22Rv1 (cell line): ENCODE measurements around the gene PCSK6.

Source experiments
- ZFX ChIP-seq: fragments of 450-650 bp; IDR thresholded peaks from 2 replicates; pipeline ENCODE4 v1.6.1; 2017; ENCODE audit warnings: antibody characterized with exemption, borderline replicate concordance
- TF ChIP-seq, protein P1 (sequence below): fragments of 450-650 bp; IDR thresholded peaks from 2 replicates; pipeline ENCODE4 v1.5.1; 2017; ENCODE audit warnings: mild to moderate bottlenecking

- TF ChIP-seq, protein P1, sequence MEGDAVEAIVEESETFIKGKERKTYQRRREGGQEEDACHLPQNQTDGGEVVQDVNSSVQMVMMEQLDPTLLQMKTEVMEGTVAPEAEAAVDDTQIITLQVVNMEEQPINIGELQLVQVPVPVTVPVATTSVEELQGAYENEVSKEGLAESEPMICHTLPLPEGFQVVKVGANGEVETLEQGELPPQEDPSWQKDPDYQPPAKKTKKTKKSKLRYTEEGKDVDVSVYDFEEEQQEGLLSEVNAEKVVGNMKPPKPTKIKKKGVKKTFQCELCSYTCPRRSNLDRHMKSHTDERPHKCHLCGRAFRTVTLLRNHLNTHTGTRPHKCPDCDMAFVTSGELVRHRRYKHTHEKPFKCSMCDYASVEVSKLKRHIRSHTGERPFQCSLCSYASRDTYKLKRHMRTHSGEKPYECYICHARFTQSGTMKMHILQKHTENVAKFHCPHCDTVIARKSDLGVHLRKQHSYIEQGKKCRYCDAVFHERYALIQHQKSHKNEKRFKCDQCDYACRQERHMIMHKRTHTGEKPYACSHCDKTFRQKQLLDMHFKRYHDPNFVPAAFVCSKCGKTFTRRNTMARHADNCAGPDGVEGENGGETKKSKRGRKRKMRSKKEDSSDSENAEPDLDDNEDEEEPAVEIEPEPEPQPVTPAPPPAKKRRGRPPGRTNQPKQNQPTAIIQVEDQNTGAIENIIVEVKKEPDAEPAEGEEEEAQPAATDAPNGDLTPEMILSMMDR: no peak
- no peak for TF ChIP-seq ZFX
Measured at GRCh38 chr15:101439920-101440319, 49.6 kb downstream of the PCSK6 start.
